ENCODE results near the gene NIN.

Gene NIN, protein sequence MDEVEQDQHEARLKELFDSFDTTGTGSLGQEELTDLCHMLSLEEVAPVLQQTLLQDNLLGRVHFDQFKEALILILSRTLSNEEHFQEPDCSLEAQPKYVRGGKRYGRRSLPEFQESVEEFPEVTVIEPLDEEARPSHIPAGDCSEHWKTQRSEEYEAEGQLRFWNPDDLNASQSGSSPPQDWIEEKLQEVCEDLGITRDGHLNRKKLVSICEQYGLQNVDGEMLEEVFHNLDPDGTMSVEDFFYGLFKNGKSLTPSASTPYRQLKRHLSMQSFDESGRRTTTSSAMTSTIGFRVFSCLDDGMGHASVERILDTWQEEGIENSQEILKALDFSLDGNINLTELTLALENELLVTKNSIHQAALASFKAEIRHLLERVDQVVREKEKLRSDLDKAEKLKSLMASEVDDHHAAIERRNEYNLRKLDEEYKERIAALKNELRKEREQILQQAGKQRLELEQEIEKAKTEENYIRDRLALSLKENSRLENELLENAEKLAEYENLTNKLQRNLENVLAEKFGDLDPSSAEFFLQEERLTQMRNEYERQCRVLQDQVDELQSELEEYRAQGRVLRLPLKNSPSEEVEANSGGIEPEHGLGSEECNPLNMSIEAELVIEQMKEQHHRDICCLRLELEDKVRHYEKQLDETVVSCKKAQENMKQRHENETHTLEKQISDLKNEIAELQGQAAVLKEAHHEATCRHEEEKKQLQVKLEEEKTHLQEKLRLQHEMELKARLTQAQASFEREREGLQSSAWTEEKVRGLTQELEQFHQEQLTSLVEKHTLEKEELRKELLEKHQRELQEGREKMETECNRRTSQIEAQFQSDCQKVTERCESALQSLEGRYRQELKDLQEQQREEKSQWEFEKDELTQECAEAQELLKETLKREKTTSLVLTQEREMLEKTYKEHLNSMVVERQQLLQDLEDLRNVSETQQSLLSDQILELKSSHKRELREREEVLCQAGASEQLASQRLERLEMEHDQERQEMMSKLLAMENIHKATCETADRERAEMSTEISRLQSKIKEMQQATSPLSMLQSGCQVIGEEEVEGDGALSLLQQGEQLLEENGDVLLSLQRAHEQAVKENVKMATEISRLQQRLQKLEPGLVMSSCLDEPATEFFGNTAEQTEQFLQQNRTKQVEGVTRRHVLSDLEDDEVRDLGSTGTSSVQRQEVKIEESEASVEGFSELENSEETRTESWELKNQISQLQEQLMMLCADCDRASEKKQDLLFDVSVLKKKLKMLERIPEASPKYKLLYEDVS (N-terminal part only)

GRCh38 chr14:50830932-50831725 lies at the start of gene NIN:
TSS of gene NIN (minus strand) at chr14:50831162. CDS start at chr14:50822056, 9,106 bp downstream.
- Histone ChIP-seq H3F3A (ENCODE audit: insufficient read depth, low read length) (no peaks in the 10 kb centered on the region), H3K79me2 (ENCODE audit: insufficient read depth, low read length) (peaks cover 42% of the 10 kb centered on the region), H3K4me2 (ENCODE audit: low read length) (peak within 1 kb of the TSS; percentile 88), H3K9me3 (ENCODE audit: low read length) (no peaks in the 10 kb centered on the region), H3K4me3 (ENCODE audit: low read depth, low read length, poor library complexity, severe bottlenecking) (peak within 1 kb of the TSS; percentile 82), H3K27me3 (ENCODE audit: insufficient read depth, low read length) (no peaks in the 10 kb centered on the region), H3K9me2 (ENCODE audit: low read depth, low read length) (no peaks in the 10 kb centered on the region), H3K9ac (ENCODE audit: low read length) (peak within 1 kb of the TSS; percentile 91), H2AFZ (ENCODE audit: low read length) (no peak within 1 kb of the TSS), H3K4me1 (ENCODE audit: insufficient read depth, low read length, severe bottlenecking) (peaks cover 58% of the 10 kb centered on the region), H3K36me3 (ENCODE audit: insufficient read depth, low read length) (peaks cover 6% of the 10 kb centered on the region; the same call in 1 of the 2 replicates), H4K20me1 (ENCODE audit: insufficient read depth, low read length) (no peaks in the 10 kb centered on the region), H3K27ac (ENCODE audit: low read depth, low read length, poor library complexity, severe bottlenecking) (peak within 1 kb of the TSS; percentile 82)
- TF ChIP-seq EZH2 (IDR thresholded peaks at IDR 0.05; ENCODE audit: borderline replicate concordance, low read length): no peak
- no peak for TF ChIP-seq CTCF (IDR thresholded peaks at IDR 0.05; ENCODE audit: low read length)

- H3K27me3 ChIP-seq (ENCODE audit: insufficient read depth, low read length): no peaks in the 10 kb centered on the region
- peak overlapping the region; percentile 98 for H3K27ac ChIP-seq (ENCODE audit: low read depth, low read length, poor library complexity, severe bottlenecking)
- H3K9ac ChIP-seq (ENCODE audit: low read length): peak overlapping the region; percentile 72
- H3F3A ChIP-seq (ENCODE audit: insufficient read depth, low read length): 0 out of 2 replicates have a peak, but pooled peaks cover 4% of the 10 kb centered on the region
- no peaks in the 10 kb centered on the region for H4K20me1 ChIP-seq (ENCODE audit: insufficient read depth, low read length)
- TF ChIP-seq CTCF (IDR thresholded peaks at IDR 0.05; ENCODE audit: low read length) (no peak), EZH2 (IDR thresholded peaks at IDR 0.05; ENCODE audit: borderline replicate concordance, low read length) (no peak)
- no peaks in the 10 kb centered on the region for H3K79me2 ChIP-seq (ENCODE audit: insufficient read depth, low read length)
- peaks cover 89% of the 10 kb centered on the region for H3K4me1 ChIP-seq (ENCODE audit: insufficient read depth, low read length, severe bottlenecking)
- H3K36me3 ChIP-seq (ENCODE audit: insufficient read depth, low read length): no peaks in the 10 kb centered on the region
- H2AFZ ChIP-seq (ENCODE audit: low read length): no peak overlapping the region
- H3K9me3 ChIP-seq (ENCODE audit: low read length): no peaks in the 10 kb centered on the region
- H3K4me2 ChIP-seq (ENCODE audit: low read length): peak overlapping the region; percentile 61
- no peaks in the 10 kb centered on the region for H3K9me2 ChIP-seq (ENCODE audit: low read depth, low read length)
- H3K4me3 ChIP-seq (ENCODE audit: low read depth, low read length, poor library complexity, severe bottlenecking): peak overlapping the region; percentile 46
These were observed 44.6 kb upstream of the NIN start for GRCh38 chr14:50875359-50876070.

Data from OCI-LY1 (cell line).